Posterior cingulate gyrus (tissue), 11 donors: ENCODE results near the gene PIP5KL1.
"Not testable (repeated sequence)": the region's sequence is repeated elsewhere in the genome, so short reads cannot be mapped to it uniquely, and the experiment has no call there.

Experiments
- DNase-seq, 10 donors: peaks; one replicate each; pipeline versions ENCODE4 v3.0.0 to v3.0.0-alpha.2; 2020 to 2021; ENCODE audit warnings: mixed read lengths in 3 of 10
- intact Hi-C: fragments of 100-400 bp; cut with DNase I; formaldehyde crosslinking; loops from one replicate; pipeline ENCODE4 v1.15.1; 2023

The PIP5KL1 gene

GRCh38 chr9:127903557-127904475 is 26.8 kb downstream of the PIP5KL1 start:
- no peak for DNase-seq
- intact Hi-C loops, result no loop called here

GRCh38 chr9:127899128-127899943 is 31.2 kb downstream of the PIP5KL1 start, which contains the start of gene ST6GALNAC6:
TSS of gene ST6GALNAC6 (minus strand) at chr9:127899603. CDS start at chr9:127897981, 1,622 bp downstream.
- intact Hi-C loops, result no loop called here
- DNase-seq, result peak; percentile 49 to 96 (median 70)

- intact Hi-C loops, result no loop called here
- peak in 1 of 10 donors; percentile 77 for DNase-seq
Observed at GRCh38 chr9:127898433-127899127, 32.0 kb downstream of the PIP5KL1 start.

- DNase-seq, result peak; percentile 59 to 95 (median 78)
- intact Hi-C loops, result no loop called here
Observed at GRCh38 chr9:127897193-127897692, 33.3 kb downstream of the PIP5KL1 start.

GRCh38 chr9:127896395-127897192 is 34.0 kb downstream of the PIP5KL1 start:
- peak in 1 of 10 donors; percentile 63 for DNase-seq
- intact Hi-C loops, result no loop called here

GRCh38 chr9:127895811-127896210 is 34.8 kb downstream of the PIP5KL1 start:
- intact Hi-C loops, result no loop called here

GRCh38 chr9:127893392-127893791 is 37.2 kb downstream of the PIP5KL1 start:
- DNase-seq, result peak in 4 of 10 donors; percentile 42 to 90 (median 51)

More at GRCh38 chr9:127895811-127896210, 34.8 kb downstream of the PIP5KL1 start:
- DNase-seq, result no peak

GRCh38 chr9:127892831-127893230 is 37.7 kb downstream of the PIP5KL1 start:
- DNase-seq, result no peak
- intact Hi-C loops, result no loop called here

More at GRCh38 chr9:127893392-127893791, 37.2 kb downstream of the PIP5KL1 start:
- intact Hi-C loops, result no loop called here

GRCh38 chr9:127890053-127890452 is 40.5 kb downstream of the PIP5KL1 start:
- intact Hi-C loops, result no loop called here
- DNase-seq, result peak in 1 of 10 donors; percentile 72

- intact Hi-C loops, result no loop called here
- DNase-seq, result no peak
Observed at GRCh38 chr9:127887792-127888191, 42.8 kb downstream of the PIP5KL1 start.

- intact Hi-C loops, result no loop called here
Observed at GRCh38 chr9:127886401-127886972, 44.1 kb downstream of the PIP5KL1 start.

GRCh38 chr9:127885508-127886281 is 44.9 kb downstream of the PIP5KL1 start:
- intact Hi-C loops, result no loop called here
- DNase-seq, result no peak

More at GRCh38 chr9:127886401-127886972, 44.1 kb downstream of the PIP5KL1 start:
- DNase-seq, result no peak

GRCh38 chr9:127884976-127885490 is 45.5 kb downstream of the PIP5KL1 start:
- DNase-seq, result no peak
- intact Hi-C loops, result no loop called here

GRCh38 chr9:127884427-127884911 is 46.1 kb downstream of the PIP5KL1 start:
- intact Hi-C loops, result no loop called here
- no peak for DNase-seq

GRCh38 chr9:127883959-127884358 is 46.6 kb downstream of the PIP5KL1 start:
- intact Hi-C loops, result no loop called here
- DNase-seq, result no peak

GRCh38 chr9:127881715-127882114 is 48.9 kb downstream of the PIP5KL1 start:
- DNase-seq, intact Hi-C loops: not testable (repeated sequence)

- intact Hi-C loops, result no loop called here
- no peak for DNase-seq
Observed at GRCh38 chr9:127880143-127880542, 50.4 kb downstream of the PIP5KL1 start.
